ENCODE data around the gene ICAM1. TPM values are rescaled to one million over a fixed set of nuclear protein-coding genes. Genes with fewer than 3 reads are reported as not detected.
A peak's percentile ranks its signal among the peaks of the same experiment; 100 is the strongest.

ICAM1 gene
- total and polyA plus RNA-seq, 2 of the 13 experiments (the other 11 are each of a cell fraction or from before 2014, with no cell fraction given): 37.9 to 98.4 TPM

- TF ChIP-seq AGO1 (IDR thresholded peaks at IDR 0.05; ENCODE audit: low read depth, low read length, poor library complexity, severe bottlenecking) (peak; percentile 41), ZNF614 (CRISPR knock-in tag; IDR thresholded peaks at IDR 0.05; ENCODE audit: borderline replicate concordance) (peak; percentile 91), CENPX (CRISPR knock-in tag; IDR thresholded peaks at IDR 0.05) (no peak), MXD4 (CRISPR knock-in tag; IDR thresholded peaks at IDR 0.05) (peak; percentile 90; the same call in 1 of the 2 replicates), ZNF766 (CRISPR knock-in tag; IDR thresholded peaks at IDR 0.05; ENCODE audit: borderline replicate concordance) (peak; percentile 65; the same call in 1 of the 2 replicates), PAWR (CRISPR knock-in tag; IDR thresholded peaks at IDR 0.05; ENCODE audit: borderline replicate concordance) (no peak), ZNF296 (CRISPR knock-in tag; conservative IDR thresholded peaks at IDR 0.05) (no peak), EED (CRISPR knock-in tag; IDR thresholded peaks at IDR 0.05) (no peak), MYC (CRISPR knock-in tag; IDR thresholded peaks at IDR 0.05; ENCODE audit: borderline replicate concordance) (peak; percentile 92), FOXP1 (IDR thresholded peaks at IDR 0.05) (no peak), FOXP1 (CRISPR knock-in tag; IDR thresholded peaks at IDR 0.05) (peak; percentile 34), CCDC6 (CRISPR knock-in tag; IDR thresholded peaks at IDR 0.05) (peak; percentile 86; the same call in 1 of the 2 replicates), CREB1 (IDR thresholded peaks at IDR 0.05) (peak; percentile 21; the same call in 1 of the 2 replicates), CREB1 (CRISPR knock-in tag; IDR thresholded peaks at IDR 0.05) (peak; percentile 73), ARHGAP35 (CRISPR knock-in tag; IDR thresholded peaks at IDR 0.05; ENCODE audit: borderline replicate concordance) (peak; percentile 83; the same call in 1 of the 2 replicates)
- TF ChIP-seq, protein P1, sequence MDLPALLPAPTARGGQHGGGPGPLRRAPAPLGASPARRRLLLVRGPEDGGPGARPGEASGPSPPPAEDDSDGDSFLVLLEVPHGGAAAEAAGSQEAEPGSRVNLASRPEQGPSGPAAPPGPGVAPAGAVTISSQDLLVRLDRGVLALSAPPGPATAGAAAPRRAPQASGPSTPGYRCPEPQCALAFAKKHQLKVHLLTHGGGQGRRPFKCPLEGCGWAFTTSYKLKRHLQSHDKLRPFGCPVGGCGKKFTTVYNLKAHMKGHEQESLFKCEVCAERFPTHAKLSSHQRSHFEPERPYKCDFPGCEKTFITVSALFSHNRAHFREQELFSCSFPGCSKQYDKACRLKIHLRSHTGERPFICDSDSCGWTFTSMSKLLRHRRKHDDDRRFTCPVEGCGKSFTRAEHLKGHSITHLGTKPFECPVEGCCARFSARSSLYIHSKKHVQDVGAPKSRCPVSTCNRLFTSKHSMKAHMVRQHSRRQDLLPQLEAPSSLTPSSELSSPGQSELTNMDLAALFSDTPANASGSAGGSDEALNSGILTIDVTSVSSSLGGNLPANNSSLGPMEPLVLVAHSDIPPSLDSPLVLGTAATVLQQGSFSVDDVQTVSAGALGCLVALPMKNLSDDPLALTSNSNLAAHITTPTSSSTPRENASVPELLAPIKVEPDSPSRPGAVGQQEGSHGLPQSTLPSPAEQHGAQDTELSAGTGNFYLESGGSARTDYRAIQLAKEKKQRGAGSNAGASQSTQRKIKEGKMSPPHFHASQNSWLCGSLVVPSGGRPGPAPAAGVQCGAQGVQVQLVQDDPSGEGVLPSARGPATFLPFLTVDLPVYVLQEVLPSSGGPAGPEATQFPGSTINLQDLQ (CRISPR knock-in tag; IDR thresholded peaks at IDR 0.05): no peak
- TF ChIP-seq, protein P2, sequence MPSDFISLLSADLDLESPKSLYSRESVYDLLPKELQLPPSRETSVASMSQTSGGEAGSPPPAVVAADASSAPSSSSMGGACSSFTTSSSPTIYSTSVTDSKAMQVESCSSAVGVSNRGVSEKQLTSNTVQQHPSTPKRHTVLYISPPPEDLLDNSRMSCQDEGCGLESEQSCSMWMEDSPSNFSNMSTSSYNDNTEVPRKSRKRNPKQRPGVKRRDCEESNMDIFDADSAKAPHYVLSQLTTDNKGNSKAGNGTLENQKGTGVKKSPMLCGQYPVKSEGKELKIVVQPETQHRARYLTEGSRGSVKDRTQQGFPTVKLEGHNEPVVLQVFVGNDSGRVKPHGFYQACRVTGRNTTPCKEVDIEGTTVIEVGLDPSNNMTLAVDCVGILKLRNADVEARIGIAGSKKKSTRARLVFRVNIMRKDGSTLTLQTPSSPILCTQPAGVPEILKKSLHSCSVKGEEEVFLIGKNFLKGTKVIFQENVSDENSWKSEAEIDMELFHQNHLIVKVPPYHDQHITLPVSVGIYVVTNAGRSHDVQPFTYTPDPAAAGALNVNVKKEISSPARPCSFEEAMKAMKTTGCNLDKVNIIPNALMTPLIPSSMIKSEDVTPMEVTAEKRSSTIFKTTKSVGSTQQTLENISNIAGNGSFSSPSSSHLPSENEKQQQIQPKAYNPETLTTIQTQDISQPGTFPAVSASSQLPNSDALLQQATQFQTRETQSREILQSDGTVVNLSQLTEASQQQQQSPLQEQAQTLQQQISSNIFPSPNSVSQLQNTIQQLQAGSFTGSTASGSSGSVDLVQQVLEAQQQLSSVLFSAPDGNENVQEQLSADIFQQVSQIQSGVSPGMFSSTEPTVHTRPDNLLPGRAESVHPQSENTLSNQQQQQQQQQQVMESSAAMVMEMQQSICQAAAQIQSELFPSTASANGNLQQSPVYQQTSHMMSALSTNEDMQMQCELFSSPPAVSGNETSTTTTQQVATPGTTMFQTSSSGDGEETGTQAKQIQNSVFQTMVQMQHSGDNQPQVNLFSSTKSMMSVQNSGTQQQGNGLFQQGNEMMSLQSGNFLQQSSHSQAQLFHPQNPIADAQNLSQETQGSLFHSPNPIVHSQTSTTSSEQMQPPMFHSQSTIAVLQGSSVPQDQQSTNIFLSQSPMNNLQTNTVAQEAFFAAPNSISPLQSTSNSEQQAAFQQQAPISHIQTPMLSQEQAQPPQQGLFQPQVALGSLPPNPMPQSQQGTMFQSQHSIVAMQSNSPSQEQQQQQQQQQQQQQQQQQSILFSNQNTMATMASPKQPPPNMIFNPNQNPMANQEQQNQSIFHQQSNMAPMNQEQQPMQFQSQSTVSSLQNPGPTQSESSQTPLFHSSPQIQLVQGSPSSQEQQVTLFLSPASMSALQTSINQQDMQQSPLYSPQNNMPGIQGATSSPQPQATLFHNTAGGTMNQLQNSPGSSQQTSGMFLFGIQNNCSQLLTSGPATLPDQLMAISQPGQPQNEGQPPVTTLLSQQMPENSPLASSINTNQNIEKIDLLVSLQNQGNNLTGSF (CRISPR knock-in tag; IDR thresholded peaks at IDR 0.05): 0 out of 2 replicates have a peak, but pooled peaks have one; percentile 31
- TF ChIP-seq, protein P3, sequence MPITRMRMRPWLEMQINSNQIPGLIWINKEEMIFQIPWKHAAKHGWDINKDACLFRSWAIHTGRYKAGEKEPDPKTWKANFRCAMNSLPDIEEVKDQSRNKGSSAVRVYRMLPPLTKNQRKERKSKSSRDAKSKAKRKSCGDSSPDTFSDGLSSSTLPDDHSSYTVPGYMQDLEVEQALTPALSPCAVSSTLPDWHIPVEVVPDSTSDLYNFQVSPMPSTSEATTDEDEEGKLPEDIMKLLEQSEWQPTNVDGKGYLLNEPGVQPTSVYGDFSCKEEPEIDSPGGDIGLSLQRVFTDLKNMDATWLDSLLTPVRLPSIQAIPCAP (CRISPR knock-in tag; IDR thresholded peaks at IDR 0.05; ENCODE audit: low read depth): no peak
- TF ChIP-seq, protein P4, sequence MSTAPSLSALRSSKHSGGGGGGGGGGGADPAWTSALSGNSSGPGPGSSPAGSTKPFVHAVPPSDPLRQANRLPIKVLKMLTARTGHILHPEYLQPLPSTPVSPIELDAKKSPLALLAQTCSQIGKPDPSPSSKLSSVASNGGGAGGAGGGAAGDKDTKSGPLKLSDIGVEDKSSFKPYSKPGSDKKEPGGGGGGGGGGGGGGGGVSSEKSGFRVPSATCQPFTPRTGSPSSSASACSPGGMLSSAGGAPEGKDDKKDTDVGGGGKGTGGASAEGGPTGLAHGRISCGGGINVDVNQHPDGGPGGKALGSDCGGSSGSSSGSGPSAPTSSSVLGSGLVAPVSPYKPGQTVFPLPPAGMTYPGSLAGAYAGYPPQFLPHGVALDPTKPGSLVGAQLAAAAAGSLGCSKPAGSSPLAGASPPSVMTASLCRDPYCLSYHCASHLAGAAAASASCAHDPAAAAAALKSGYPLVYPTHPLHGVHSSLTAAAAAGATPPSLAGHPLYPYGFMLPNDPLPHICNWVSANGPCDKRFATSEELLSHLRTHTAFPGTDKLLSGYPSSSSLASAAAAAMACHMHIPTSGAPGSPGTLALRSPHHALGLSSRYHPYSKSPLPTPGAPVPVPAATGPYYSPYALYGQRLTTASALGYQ (CRISPR knock-in tag; IDR thresholded peaks at IDR 0.05): peak; percentile 66; the same call in 1 of the 2 replicates
Observed at GRCh38 chr19:10270616-10271394, at the start of gene ICAM1 (continued).

All from HepG2 (cell line).